Kidney capillary endothelial cell (primary cell): ENCODE results near the gene BCDIN3D.

Source experiments
- DNase-seq: peaks from one replicate; pipeline ENCODE4 v3.0.0-alpha.2; 2018; ENCODE audit warnings: low spot score

Gene BCDIN3D

GRCh38 chr12:49796606-49797448 is 46.1 kb downstream of the BCDIN3D start:
- no peak for DNase-seq

DNA sequence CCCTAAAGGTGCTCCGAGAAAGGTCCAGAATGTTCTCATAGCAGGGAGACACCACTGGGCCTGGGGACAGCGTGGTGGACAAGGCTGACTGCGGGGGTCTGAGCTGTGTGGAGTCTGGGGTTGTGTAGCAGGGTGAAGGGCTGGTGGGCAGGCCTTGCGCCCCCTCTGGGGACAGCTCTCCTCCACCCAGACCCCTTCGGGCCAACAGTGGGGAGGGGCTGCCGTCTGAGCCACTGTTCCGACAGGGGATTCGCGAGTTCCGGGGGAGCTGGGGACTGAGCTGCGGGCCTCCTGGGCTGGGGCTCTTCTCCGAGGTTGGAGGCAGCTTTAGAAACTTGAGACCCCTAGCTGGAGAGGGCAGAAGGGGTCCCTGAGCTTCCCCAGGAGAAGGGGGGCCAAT is 46.8 kb downstream of the BCDIN3D start:
- no peak for DNase-seq

DNA sequence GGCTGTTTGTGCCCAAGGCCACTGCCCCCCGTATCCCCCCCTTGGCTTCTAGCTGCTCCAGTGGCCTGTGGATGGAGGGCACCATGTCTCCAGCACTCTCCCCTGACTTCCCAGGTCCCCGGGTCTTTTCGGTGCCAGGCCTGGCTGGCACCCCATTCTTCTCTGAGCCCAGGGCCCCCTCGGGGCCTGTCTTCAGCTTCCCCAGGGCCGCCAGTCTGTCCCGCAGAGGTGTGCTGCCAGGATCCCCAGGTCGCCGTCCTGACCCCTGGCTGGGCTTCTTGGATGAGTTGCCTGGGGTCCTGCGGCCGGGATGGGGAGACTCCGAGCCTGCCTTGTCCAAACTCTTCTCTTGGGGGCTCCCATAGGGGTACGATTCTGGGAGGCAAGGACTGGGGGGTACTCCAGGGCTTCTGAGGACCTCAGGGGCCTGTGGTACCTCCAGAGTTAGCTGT is 47.2 kb downstream of the BCDIN3D start:
- no peak for DNase-seq

GRCh38 chr12:49794811-49795653 is 47.9 kb downstream of the BCDIN3D start:
- DNase-seq, result no peak

- no peak for DNase-seq
Observed at GRCh38 chr12:49794021-49794420, 48.9 kb downstream of the BCDIN3D start.

GRCh38 chr12:49793620-49794019 is 49.3 kb downstream of the BCDIN3D start:
- no peak for DNase-seq

- no peak for DNase-seq
Observed at GRCh38 chr12:49792976-49793580, 49.8 kb downstream of the BCDIN3D start.

- DNase-seq, result no peak
Observed at GRCh38 chr12:49792181-49792970, 50.5 kb downstream of the BCDIN3D start.

GRCh38 chr12:49791700-49792099 is 51.2 kb downstream of the BCDIN3D start:
- no peak for DNase-seq

DNA sequence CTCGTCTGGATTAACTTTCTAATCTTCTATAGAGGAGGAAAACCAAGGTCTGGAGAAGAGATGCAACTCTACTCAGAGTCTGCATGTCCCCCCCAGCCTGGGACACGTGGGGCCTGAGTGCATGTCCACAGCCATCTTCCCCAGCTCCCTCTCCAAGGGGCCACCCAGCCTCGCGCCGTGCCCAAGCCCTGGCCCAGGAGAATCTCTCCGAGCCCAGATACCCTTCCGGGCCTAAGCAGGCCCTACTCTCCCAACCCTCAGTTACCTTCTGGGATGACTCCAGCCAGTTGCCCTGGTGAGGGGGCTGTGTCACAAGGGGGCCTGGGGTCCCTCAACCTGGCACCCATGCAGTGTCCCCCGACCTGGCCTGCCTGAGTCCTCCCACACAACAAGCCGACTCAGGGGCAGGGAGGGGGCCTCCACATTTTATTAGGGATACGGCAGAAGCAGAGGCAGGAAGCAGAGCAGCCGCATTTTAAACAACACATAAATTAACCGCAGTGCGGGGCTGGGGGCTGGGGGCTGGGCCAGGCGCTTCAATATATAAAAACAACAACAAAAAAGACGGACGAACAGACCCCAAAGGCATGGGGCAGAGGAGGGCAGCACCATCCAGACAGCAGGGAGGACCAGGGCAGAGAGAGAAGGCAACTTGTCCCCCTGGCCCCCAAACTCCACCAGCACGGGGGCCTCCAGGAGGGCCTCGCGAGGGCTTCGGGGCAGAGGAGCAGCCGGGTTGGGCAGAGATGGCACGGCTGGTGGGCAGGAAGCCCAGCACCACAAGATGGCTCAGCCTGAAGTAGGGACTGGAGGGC is 52.0 kb downstream of the BCDIN3D start:
- DNase-seq, result no peak

DNA sequence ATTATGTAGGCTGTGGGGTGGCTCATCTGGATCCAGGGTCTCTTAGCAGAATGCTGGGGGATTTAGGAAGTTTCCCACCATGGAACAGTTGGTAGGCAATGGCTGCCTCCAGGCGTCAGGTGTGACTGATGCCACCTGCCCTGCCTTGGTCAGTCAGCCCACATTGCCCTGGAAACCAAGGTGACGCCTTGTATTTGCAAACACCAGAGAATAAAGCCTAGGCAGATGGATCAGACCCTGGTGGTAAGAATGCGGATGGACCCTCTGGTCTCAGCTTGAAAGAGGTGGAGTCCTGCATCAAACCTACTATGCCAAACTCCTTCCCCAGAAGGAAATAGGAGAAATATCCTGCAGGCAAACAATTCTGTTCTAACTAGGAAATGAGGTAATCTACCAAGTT is 52.9 kb downstream of the BCDIN3D start:
- DNase-seq, result no peak

DNA sequence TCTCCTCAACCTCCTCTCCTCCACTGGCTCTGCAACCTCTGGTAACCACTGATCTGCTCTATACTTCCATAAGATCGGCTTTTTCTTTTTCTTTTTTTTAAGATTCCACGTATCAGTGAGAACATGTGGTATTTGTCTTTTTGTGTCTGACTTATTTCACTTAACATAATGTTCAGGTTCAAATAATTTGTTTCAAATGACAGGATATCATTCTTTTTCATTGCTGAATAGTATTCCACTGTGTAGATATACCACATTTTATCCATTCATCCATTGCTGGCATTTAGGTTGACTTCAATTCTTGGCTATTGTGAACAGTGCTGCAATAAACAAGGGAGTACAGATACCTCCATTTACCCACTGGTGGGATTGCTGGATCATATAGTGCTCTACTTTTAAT is 55.2 kb downstream of the BCDIN3D start:
- DNase-seq, result no peak
